Ishikawa (cell line): ENCODE data around the gene SOX10.

Experiments
- CEBPB ChIP-seq: IDR thresholded peaks from 2 replicates; pipeline ENCODE4 v1.6.1; 2012
- CREB1 ChIP-seq: IDR thresholded peaks from 2 replicates; pipeline ENCODE4 v1.6.1; 2012; ENCODE audit warnings: low read depth
- EGR1 ChIP-seq: IDR thresholded peaks from 2 replicates; pipeline ENCODE4 v1.6.1; 2012
- EP300 ChIP-seq: IDR thresholded peaks from 2 replicates; pipeline ENCODE4 v1.6.1; 2012; ENCODE audit warnings: borderline replicate concordance
- FOXM1 ChIP-seq: IDR thresholded peaks from 2 replicates; pipeline ENCODE4 v1.6.1; 2012; ENCODE audit warnings: low read depth, borderline replicate concordance
- MAX ChIP-seq: IDR thresholded peaks from 2 replicates; pipeline ENCODE4 v1.6.1; 2012
- NFIC ChIP-seq: IDR thresholded peaks from 2 replicates; pipeline ENCODE4 v1.6.1; 2012
- RAD21 ChIP-seq: IDR thresholded peaks from 2 replicates; pipeline ENCODE4 v1.6.1; 2012; ENCODE audit warnings: low read depth
- REST ChIP-seq: IDR thresholded peaks from 2 replicates; pipeline ENCODE4 v1.6.1; 2012; ENCODE audit warnings: low read depth, mild to moderate bottlenecking
- TAF1 ChIP-seq: IDR thresholded peaks from 2 replicates; pipeline ENCODE4 v1.6.1; 2012; ENCODE audit warnings: low read depth, mild to moderate bottlenecking
- TCF12 ChIP-seq: IDR thresholded peaks from 2 replicates; pipeline ENCODE4 v1.6.1; 2012; ENCODE audit warnings: low read depth
- TEAD4 ChIP-seq: IDR thresholded peaks from 2 replicates; pipeline ENCODE4 v1.6.1; 2012
- USF1 ChIP-seq: IDR thresholded peaks from 2 replicates; pipeline ENCODE4 v1.6.1; 2012
- YY1 ChIP-seq: IDR thresholded peaks from 2 replicates; pipeline ENCODE4 v1.6.1; 2012; ENCODE audit warnings: low read depth
- ZBTB7A ChIP-seq: IDR thresholded peaks from 2 replicates; pipeline ENCODE4 v1.6.1; 2012; ENCODE audit warnings: low read depth

Gene SOX10

DNA sequence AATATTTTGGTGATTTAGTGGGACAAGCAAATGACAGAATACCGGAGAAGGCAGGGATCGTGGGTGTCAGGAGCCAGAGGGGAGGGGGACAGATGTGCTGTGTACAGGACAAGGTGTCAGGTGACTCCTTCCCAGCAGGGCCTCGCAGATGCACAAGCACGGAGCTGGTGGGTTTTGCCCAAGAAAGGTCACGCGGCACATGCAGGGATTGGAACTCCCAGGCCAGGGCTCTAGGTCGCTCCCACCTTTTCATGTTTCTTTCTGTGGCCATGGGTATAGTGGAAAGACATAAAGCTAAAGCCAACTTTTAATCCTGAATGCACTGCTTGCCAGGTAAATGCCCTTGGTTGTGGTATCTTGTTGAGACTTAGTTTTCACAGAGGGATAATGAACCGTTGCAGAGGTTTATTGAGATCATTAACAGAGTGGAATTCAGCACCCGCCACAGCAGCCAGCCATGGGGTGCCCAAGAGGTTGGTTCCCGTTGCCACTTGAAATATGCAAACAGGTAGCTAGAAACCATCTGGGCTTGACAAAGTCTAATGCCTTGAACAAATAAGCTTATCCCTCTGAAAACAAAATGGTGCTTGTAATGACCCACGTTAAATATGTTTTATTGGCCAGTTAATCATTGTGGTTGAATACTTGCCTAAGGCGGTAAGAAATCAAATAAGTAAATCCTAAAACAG, 41.1 kb downstream of the SOX10 start:
- no peak for TF ChIP-seq CREB1
- TF ChIP-seq FOXM1 = no peak
- no peak for TF ChIP-seq USF1
- TF ChIP-seq TAF1 = no peak
- TF ChIP-seq TEAD4 = no peak
- no peak for TF ChIP-seq YY1
- TF ChIP-seq EGR1 = no peak
- no peak for TF ChIP-seq REST
- no peak for TF ChIP-seq ZBTB7A
- TF ChIP-seq RAD21 = no peak
- no peak for TF ChIP-seq NFIC
- TF ChIP-seq TCF12 = no peak
- no peak for TF ChIP-seq EP300
- no peak for TF ChIP-seq CEBPB
- TF ChIP-seq MAX = no peak

- TF ChIP-seq MAX = no peak
- TF ChIP-seq ZBTB7A = no peak
- no peak for TF ChIP-seq FOXM1
- no peak for TF ChIP-seq TCF12
- no peak for TF ChIP-seq EP300
- TF ChIP-seq YY1 = no peak
- no peak for TF ChIP-seq TAF1
- TF ChIP-seq USF1 = no peak
- no peak for TF ChIP-seq RAD21
- TF ChIP-seq REST = no peak
- TF ChIP-seq TEAD4 = no peak
- TF ChIP-seq CREB1 = no peak
- TF ChIP-seq CEBPB = no peak
- TF ChIP-seq NFIC = no peak
These were observed 42.2 kb downstream of the SOX10 start for GRCh38 chr22:37942133-37942532.

GRCh38 chr22:37940698-37941376, 43.5 kb downstream of the SOX10 start:
- TF ChIP-seq EGR1 (no peak), REST (no peak), ZBTB7A (no peak), YY1 (no peak), TCF12 (no peak), USF1 (no peak), CREB1 (no peak), CEBPB (no peak), MAX (no peak), EP300 (no peak), FOXM1 (no peak), TEAD4 (no peak), RAD21 (no peak), NFIC (no peak)
